GM19023 (cell line): ENCODE data around the gene HIF3A.

ENCODE experiments used
- ATAC-seq: cut with Tn5 transposase; IDR thresholded peaks from one replicate; pipeline ENCODE4 v1.9.1; 2021; ENCODE audit warnings: mild to moderate bottlenecking, moderate library complexity; ENCODE audit not compliant: unreplicated experiment

The HIF3A gene

DNA sequence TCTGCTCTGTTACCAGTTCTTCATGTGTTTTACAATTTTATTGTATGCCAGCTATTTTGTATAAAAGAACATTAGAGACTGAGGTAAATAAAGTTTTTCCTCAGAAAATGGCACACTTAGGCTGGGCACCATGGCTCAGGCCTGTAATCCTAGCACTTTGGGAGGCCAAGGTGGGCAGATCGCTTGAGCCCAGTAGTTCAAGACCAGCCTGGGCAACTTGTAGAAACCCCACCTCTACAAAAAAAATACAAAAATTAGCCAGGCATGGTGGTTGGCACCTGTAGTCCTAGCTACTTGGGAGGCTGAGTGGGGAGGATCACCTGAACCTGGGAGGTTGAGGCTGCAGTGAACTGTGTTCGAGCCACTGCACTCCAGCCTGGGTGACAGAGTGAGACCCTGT, 84.5 kb downstream of the HIF3A start:
- no peak for ATAC-seq

DNA sequence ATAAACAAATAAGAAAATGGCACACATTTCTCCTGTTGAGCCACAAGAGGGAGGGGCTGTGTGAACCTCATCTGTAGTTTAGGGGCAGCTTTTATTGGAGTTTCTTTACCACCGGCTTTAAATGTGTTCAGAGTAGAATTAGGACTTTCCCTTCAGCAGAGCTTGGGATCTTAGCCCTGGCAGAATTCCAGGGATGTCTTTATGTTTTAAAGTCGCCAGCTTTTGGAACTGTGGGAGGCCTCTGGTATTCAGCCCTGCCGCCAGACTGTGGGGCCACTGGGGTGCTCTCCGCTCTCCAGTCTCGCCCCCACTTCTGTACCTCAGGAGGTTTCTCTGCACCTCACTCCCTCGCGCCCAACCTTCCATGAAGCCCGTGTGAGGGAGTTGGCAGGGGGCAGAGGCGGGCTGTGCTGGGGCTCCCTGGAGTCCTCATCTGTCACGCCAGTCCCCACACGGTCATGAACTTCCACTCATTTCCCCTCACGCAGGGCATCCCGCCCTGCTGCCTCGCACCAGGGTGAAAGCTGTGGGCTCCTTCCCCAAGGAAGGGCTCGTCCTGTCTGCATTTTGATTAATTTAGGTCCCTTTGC, 85.0 kb downstream of the HIF3A start:
- no peak for ATAC-seq

DNA sequence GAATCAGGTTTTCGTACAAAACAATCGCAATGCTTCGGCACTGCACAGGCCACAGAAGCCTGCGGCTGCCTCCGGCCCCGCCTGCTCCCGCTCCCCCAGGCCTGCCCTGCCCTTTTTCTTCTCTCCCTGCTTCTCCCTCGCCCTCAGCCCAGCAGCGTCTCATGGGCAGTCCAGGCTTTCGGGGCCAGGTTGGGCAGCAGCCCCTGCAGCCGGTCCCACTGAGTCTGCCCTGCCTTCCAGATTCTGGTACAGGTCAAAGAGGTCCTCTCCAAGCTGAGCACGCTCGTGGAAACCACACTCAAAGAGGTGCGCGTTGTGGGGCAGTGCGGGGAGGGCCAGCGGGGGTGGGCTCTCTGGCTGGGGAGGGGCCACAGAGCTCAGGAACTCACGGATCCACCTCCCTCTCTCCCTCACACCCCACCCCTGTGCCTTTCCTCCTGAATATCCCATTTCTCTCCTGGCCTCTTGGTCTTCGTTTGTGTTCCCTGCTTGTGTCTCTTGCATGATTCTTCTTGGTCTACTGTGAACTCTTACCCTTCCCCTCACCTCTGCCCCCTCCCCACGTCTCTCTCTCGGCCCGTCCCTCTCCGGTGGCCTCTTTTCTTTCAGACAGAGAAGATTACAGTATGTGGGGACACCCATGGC, 86.5 kb downstream of the HIF3A start:
- no peak for ATAC-seq

- ATAC-seq = no peak
These were observed 87.0 kb downstream of the HIF3A start for GRCh38 chr19:46383846-46384245.

DNA sequence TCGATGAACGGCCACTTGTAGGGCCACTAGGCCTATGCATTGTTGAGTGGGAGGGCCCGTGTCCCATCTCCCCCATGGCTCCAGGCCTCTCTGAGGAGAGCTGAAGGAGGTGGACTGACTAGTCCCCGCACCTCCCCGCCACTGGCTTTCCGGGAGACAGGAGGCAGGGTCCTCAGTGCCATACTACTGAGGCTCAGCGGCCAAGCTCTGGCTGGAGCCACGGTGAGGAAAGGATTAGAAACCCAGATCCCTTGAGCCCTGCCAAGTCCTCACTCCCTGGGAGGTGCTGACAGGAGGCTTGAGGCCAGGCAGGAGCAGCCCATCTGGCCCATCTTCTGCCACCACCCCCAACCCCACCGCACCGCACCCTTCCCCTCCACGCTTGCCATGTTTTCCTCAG, 87.6 kb downstream of the HIF3A start:
- no peak for ATAC-seq

DNA sequence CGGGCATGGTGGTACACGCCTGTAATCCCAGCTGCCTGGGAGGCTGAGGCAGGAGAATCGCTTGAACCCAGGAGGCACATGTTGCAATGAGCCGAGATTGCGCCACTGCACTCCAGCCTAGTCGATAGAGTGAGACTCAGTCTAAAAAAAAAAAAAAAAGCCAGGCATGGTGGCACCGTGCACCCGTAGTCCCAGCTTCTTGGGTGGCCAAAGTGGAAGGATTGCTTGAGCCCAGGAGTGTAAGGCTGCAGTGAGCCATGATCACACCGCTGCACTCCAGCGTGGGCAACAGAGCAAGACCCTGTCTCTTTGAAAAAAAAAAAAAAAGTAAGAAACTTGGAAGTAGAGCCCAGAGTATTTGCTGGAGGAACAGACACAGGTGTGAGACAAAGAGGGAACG, 88.8 kb downstream of the HIF3A start:
- no peak for ATAC-seq

- no peak for ATAC-seq
These were observed 89.3 kb downstream of the HIF3A start for GRCh38 chr19:46386151-46386550.

DNA sequence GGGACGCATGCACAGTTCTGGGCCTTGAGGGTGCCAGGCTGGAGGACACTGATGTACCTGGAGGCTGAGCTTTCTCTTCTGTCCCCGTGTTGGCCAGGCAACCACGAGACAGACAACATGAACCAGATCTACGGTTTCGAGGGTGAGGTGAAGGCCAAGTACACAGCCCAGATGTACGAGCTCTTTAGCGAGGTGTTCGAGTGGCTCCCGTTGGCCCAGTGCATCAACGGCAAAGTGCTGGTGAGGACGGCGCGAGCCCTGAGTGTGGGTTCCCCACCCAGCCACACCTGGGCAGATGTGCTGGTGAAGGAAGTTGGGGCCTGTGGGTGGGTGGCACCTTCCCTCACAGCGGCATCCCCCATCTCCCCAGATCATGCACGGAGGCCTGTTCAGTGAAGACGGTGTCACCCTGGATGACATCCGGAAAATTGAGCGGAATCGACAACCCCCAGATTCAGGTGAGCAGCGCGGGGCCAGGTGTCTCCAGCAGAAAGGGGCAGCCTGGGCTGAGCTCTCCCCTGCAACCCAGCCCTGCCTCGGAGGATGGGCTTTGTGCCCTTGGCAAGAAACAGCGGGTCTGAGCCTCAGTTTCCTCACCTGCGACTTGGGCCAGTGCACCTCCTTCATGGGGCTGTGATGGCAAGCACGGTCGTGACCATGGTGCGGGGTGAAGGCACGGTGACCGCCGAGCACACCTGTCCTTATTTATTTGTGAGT, 90.3 kb downstream of the HIF3A start:
- no peak for ATAC-seq

GRCh38 chr19:46387713-46388130, 90.9 kb downstream of the HIF3A start:
- no peak for ATAC-seq

DNA sequence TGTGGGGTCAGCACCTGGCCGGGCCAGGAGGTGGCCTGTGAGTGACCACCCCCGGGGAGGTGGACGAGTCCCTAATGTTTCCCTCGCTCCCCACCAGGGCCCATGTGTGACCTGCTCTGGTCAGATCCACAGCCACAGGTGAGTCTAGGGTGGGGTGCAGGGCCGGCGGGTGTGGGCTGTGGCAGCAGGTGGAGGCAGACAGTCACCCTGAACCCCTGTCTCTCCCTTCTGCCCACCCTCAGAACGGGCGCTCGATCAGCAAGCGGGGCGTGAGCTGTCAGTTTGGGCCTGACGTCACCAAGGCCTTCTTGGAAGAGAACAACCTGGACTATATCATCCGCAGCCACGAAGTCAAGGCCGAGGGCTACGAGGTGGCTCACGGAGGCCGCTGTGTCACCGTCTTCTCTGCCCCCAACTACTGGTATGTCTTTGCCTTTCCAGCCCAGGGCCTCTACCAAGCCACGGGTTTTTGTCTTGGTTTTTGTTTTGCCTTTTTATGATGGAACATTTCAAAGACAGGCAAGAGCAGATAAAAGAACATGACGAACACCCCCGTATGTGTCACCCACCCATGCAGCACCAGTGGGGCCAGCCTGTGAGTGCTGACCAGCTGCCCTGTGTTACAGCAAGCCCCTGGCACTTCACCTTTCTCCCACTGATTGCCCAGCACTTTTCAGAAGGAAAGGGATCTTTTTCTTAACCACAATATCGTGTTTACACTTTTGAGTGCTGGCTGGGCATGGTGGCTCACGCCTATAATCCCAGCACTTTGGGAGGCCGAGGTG, 91.7 kb downstream of the HIF3A start:
- ATAC-seq = no peak

- ATAC-seq = no peak
These were observed 93.4 kb downstream of the HIF3A start for GRCh38 chr19:46390121-46390858.

DNA sequence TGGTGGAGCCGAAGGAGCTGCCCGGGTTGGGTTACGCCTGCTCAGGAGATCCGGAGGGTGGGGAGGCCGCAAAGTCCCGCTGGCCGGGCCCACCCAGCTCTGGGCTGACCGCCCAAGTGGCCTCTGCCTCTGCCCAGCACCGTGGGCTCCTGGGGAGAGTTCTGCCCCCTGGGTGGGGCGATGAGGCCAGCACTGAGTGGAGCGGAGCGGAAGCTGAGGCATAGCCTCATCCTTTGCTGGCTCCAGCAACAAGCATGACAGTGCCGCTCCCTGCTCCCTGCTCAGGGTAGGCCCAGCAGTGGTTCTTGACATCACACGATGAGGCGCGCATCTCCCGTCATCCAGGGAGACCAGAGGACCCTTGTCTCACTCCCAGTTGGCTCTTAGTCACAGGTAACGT, 94.0 kb downstream of the HIF3A start:
- ATAC-seq = no peak

- no peak for ATAC-seq
These were observed 94.7 kb downstream of the HIF3A start for GRCh38 chr19:46391296-46392251.

GRCh38 chr19:46392252-46392801, 95.5 kb downstream of the HIF3A start:
- ATAC-seq = no peak

DNA sequence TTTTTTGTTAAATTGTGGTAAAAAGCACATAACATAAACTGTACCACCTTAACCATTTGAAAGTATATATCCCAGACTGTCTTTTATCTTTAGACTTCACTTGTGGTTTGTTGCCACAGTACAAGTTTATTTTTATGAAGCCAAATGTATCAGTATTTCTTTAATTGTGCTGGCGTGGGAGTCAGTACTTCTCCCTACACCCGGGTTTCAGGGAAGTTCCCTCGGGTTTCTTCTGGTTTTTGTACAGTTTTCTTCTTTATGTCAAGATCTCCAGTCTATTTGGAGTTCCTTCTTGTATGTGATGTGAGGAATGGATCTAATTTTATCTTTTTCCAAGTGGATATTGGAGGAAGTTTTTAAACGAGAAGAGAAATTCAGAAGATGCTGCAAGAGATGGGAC, 96.0 kb downstream of the HIF3A start:
- ATAC-seq = no peak
